OCI-LY7 (cell line): ENCODE data around the gene INHA. TPM values are rescaled to one million over a fixed set of nuclear protein-coding genes. Genes with fewer than 3 reads are reported as not detected.

Source experiments
- BruUV-seq: library from RNA; stranded (reverse); fragments of 400-500 nt; replicated peaks from 2 replicates; lab custom pipeline; 2021; lab: Mats Ljungman, UMichigan
- CTCF ChIA-PET: fragments of 300-600 bp; sonication (Branson Sonifier 250); formaldehyde crosslinking; loops from one replicate; lab custom pipeline; 2022; ENCODE audit warnings: antibody characterized with exemption; ENCODE audit not compliant: unreplicated experiment; lab: Charles Lee
- POLR2A ChIA-PET: fragments of 300-600 bp; sonication (Branson Sonifier 250); formaldehyde crosslinking; loops from one replicate; lab custom pipeline; 2022; ENCODE audit warnings: antibody characterized with exemption; lab: Charles Lee
- DNase-seq: peaks from one replicate; pipeline ENCODE4 v3.0.0-alpha.2; 2015; ENCODE audit warnings: low spot score
- H2AFZ ChIP-seq: fragments of 200-600 bp; sonication (generic), shearing (Covaris generic); 2 replicates; pipeline ENCODE4 v1.6.1; 2014; ENCODE audit warnings: mild to moderate bottlenecking, antibody characterized with exemption, low read length, moderate library complexity
- H3K27ac ChIP-seq: fragments of 200-600 bp; sonication (generic); 2 replicates; pipeline ENCODE4 v1.5.1; 2014; ENCODE audit warnings: mixed run types, low read depth, mild to moderate bottlenecking, moderate library complexity, low read length, inconsistent platforms; ENCODE audit not compliant: poor library complexity, severe bottlenecking
- H3K36me3 ChIP-seq: fragments of 200-600 bp; sonication (generic); 2 replicates; pipeline ENCODE4 v1.6.1; 2014; ENCODE audit warnings: mild to moderate bottlenecking, antibody characterized with exemption, low read length, moderate library complexity, mixed read lengths; ENCODE audit not compliant: insufficient read depth
- H3K4me1 ChIP-seq: fragments of 200-600 bp; sonication (generic); 2 replicates; pipeline ENCODE4 v1.5.1; 2014; ENCODE audit warnings: mild to moderate bottlenecking, low read length; ENCODE audit not compliant: insufficient read depth, poor library complexity, severe bottlenecking
- H3K4me2 ChIP-seq: fragments of 200-600 bp; sonication (generic); 2 replicates; pipeline ENCODE4 v1.6.1; 2014; ENCODE audit warnings: mild to moderate bottlenecking, low read length
- H3K4me3 ChIP-seq: fragments of 200-600 bp; sonication (generic); 2 replicates; pipeline ENCODE4 v1.5.1; 2014; ENCODE audit warnings: mild to moderate bottlenecking, low read depth, low read length; ENCODE audit not compliant: poor library complexity, severe bottlenecking
- H3K79me2 ChIP-seq: fragments of 200-600 bp; sonication (generic); 2 replicates; pipeline ENCODE4 v1.6.1; 2016; ENCODE audit warnings: low read depth, mild to moderate bottlenecking, low read length, moderate library complexity, mixed read lengths; ENCODE audit not compliant: insufficient read depth
- H3K9me2 ChIP-seq: fragments of 200-600 bp; sonication (generic); 2 replicates; pipeline ENCODE4 v1.6.1; 2016; ENCODE audit warnings: mild to moderate bottlenecking, low read length, mixed read lengths; ENCODE audit not compliant: insufficient read depth
- H3K9me3 ChIP-seq: fragments of 200-600 bp; sonication (generic); 2 replicates; pipeline ENCODE4 v1.6.1; 2014; ENCODE audit warnings: mild to moderate bottlenecking, mixed run types, low read length, mixed read lengths
- H4K20me1 ChIP-seq: fragments of 200-600 bp; sonication (generic); 2 replicates; pipeline ENCODE4 v1.6.1; 2014; ENCODE audit warnings: mild to moderate bottlenecking, antibody characterized with exemption, low read length, moderate library complexity, mixed read lengths; ENCODE audit not compliant: insufficient read depth
- EZH2phosphoT487 ChIP-seq: fragments of 200-600 bp; sonication (generic); IDR thresholded peaks from 2 replicates; pipeline ENCODE4 v1.6.1; 2018; ENCODE audit warnings: low read depth, borderline replicate concordance, mild to moderate bottlenecking, mixed run types, antibody characterized with exemption, low read length, moderate library complexity, mixed read lengths
- intact Hi-C: fragments of 100-400 bp; cut with micrococcal nuclease; formaldehyde crosslinking; loops from one replicate; pipeline ENCODE4 v1.10.0; 2022; ENCODE audit not compliant: unreplicated experiment
- total RNA-seq, 2 experiments: library from RNA; depleted of rRNA in 1 of 2; stranded (reverse); fragments of >200 nt in 1 of 2; shearing (Covaris generic) in 1 of 2; gene quantifications; 2 replicates each; pipeline ENCODE4 v1.2.3, GENCODE V29; 2014 to 2022
- TF ChIP-seq, protein P1 (sequence below): fragments of 200-600 bp; sonication (generic); conservative IDR thresholded peaks from 2 replicates; pipeline ENCODE4 v1.5.1; 2014; ENCODE audit warnings: mild to moderate bottlenecking, antibody characterized with exemption, low read length, moderate library complexity, mixed read lengths

The INHA gene
- total RNA-seq, 2 experiments from 2014 or later, result not detected

DNA sequence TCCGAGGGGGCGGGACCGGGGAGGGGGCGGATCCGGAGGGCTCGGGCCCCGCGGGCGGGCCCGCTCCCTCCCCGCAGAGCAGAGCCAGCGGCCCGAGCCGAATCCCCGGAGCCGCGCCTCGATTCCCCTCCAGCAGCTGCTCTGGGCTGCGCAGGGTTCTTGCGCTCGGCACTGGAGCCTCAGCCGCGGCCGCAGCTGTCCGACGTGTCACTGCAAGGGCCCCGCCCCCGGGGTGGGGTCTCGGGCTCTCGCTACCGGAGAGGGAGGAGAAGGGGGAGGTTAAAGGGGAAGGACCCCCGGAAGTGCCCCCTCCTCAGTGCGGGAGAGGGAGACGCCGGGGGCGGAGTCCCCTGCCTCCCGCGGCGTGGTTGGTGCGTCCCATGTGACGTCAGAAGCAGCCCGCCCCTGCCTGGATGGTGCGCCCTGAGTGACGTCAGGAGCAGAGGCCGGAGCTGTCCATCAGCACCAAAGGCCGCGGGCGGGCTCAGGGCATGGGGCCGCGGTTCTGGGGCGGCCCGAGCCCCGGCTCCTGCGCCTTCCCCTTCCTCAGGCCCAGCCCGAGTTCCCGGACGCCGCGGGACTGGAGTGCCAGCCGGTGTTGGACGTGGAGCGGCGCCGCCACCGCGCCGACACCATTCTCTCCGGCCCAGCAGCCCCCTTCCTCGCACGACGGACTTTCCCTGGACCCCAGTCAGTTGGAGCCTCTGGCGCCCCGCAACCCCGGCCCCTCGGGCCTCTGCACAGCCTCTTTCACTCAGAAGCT is 28.3 kb upstream of the INHA start, which contains the start of the genes CHPF and TMEM198:
TSS of gene CHPF (minus strand) at position 214 of the 763 bp plus-strand sequence. CDS start 271 bp downstream, outside the sequence.
TSS of gene TMEM198 (plus strand) at position 433 of the 763 bp plus-strand sequence. CDS start 700 bp downstream, outside the sequence.
- CTCF ChIA-PET, result no interaction called here
- POLR2A ChIA-PET, result interaction anchor here (0.7 to 3.3 kb wide), 2 partner anchors 53 to 276 kb away, joined by 3 to 14 read pairs; partner anchors contain the start of gene STK11IP
- H2AFZ ChIP-seq, result peak within 1 kb of the TSS; percentile 57
- TF ChIP-seq, protein P1, sequence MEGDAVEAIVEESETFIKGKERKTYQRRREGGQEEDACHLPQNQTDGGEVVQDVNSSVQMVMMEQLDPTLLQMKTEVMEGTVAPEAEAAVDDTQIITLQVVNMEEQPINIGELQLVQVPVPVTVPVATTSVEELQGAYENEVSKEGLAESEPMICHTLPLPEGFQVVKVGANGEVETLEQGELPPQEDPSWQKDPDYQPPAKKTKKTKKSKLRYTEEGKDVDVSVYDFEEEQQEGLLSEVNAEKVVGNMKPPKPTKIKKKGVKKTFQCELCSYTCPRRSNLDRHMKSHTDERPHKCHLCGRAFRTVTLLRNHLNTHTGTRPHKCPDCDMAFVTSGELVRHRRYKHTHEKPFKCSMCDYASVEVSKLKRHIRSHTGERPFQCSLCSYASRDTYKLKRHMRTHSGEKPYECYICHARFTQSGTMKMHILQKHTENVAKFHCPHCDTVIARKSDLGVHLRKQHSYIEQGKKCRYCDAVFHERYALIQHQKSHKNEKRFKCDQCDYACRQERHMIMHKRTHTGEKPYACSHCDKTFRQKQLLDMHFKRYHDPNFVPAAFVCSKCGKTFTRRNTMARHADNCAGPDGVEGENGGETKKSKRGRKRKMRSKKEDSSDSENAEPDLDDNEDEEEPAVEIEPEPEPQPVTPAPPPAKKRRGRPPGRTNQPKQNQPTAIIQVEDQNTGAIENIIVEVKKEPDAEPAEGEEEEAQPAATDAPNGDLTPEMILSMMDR, result no peak
- TF ChIP-seq EZH2phosphoT487, result no peak
- H3K9me3 ChIP-seq, result no peaks in the 10 kb centered on the region
- peak within 1 kb of the TSS; percentile 76 for H3K27ac ChIP-seq
- 0 out of 2 replicates have a peak, but pooled peaks cover 5% of the 10 kb centered on the region for H4K20me1 ChIP-seq
- no peaks in the 10 kb centered on the region for H3K9me2 ChIP-seq
- no peaks in the 10 kb centered on the region for H3K4me1 ChIP-seq
- no TSS peak for BruUV-seq
- peaks cover 9% of the 10 kb centered on the region; the same call in 1 of the 2 replicates for H3K79me2 ChIP-seq
- H3K4me3 ChIP-seq, result peak within 1 kb of the TSS; percentile 80
- DNase-seq, result peak; percentile 99
- peaks cover 17% of the 10 kb centered on the region for H3K36me3 ChIP-seq
- intact Hi-C loops, result loop anchor here (1.0 to 5.0 kb wide), 4 partner anchors 48 to 366 kb away; partner anchors contain the start of genes CNPPD1, DNPEP, RETREG2 and STK11IP
- peak within 1 kb of the TSS; percentile 81 for H3K4me2 ChIP-seq

DNA sequence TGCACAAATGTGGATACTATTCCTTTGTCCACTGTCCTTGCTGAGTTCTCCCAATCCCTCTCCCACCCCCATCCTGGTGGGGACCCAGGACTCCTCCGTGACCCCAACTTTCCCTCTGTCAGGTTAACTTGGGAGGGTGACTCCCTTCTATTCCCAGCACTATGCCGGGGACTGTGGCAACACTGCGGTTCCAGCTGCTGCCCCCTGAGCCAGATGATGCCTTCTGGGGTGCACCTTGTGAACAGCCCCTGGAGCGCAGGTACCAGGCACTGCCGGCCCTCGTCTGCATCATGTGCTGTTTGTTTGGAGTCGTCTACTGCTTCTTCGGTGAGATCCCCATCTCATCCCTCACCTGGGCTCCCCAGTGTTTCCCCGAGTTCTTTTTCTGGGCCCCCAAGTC is 27.5 kb upstream of the INHA start:
- no peaks in the 10 kb centered on the region for H3K9me3 ChIP-seq
- H3K4me2 ChIP-seq, result peak overlapping the region; percentile 70
- H3K9me2 ChIP-seq, result no peaks in the 10 kb centered on the region
- no peak overlapping the region for H2AFZ ChIP-seq
- BruUV-seq, result TSS peak; percentile 48
- H3K4me1 ChIP-seq, result no peaks in the 10 kb centered on the region
- peaks cover 13% of the 10 kb centered on the region for H3K36me3 ChIP-seq
- no peak for DNase-seq
- ChIA-PET CTCF (no interaction called here), POLR2A (interaction anchor here (3.3 kb wide), 1 partner anchor 53 kb away, joined by 14 read pairs; the partner anchor contains the start of gene STK11IP)
- H3K4me3 ChIP-seq, result peak overlapping the region; percentile 80
- H4K20me1 ChIP-seq, result 0 out of 2 replicates have a peak, but pooled peaks cover 5% of the 10 kb centered on the region
- H3K27ac ChIP-seq, result no peak overlapping the region
- intact Hi-C loops, result loop anchor here (5.0 kb wide), 2 partner anchors 157 to 367 kb away; partner anchors contain the start of genes CNPPD1, DNPEP and RETREG2
- no peak for TF ChIP-seq EZH2phosphoT487
- TF ChIP-seq, protein P1, result no peak
- peaks cover 9% of the 10 kb centered on the region; the same call in 1 of the 2 replicates for H3K79me2 ChIP-seq
